GM19463 (cell line): Measurements from ENCODE around the gene AFTPH.

Source experiments
- ATAC-seq: cut with Tn5 transposase; IDR thresholded peaks from one replicate; pipeline ENCODE4 v1.9.1; 2021; ENCODE audit warnings: mild to moderate bottlenecking, moderate library complexity; ENCODE audit not compliant: unreplicated experiment

The AFTPH gene

DNA sequence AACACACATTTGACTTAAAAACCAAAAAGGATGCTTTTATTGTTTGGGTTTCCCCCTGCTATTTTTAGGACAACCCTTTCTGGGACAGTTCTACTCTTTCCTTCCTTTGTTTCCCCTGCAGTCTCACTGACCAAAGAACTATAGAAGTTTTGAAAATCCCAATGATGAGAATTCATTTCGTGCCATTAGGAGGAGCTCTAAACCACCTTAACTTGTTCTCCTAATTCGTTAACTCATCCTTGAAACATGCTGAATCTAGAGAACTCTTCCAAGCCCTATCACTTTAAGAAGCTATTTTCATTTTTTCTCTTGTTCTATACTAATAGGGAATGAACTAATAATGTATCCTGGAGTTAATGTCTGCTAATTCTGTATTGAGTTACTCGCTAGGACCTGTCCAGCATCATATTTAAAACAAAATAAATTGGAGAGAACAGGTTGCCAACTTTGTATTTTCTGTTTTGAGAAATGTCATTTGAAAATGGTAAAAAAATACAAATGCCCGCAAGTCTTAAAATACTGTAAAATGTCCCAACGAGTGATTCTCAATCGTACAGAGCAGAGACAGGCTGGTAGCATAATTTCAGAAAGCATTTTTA lies 62.9 kb downstream of the AFTPH start:
- ATAC-seq = no peak

DNA sequence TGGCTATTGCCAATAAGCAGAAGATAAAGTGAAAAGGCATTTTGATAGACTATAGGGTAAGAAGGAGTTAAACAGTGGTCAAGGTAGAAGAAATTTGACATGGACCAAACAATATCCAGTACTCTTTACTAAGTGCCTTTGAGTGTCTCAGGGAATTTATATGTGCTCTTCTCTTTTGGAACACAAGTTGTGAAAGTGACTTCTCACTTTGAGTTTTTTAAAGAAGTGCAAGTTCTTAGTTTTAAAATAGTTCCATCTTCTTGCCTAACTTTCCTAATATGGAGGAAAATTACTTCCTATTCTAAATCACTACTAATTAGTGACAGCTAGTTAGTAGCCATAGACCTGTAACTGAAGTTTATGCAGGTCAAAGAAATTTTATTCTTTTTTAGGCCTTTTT lies 63.4 kb downstream of the AFTPH start:
- ATAC-seq = no peak

DNA sequence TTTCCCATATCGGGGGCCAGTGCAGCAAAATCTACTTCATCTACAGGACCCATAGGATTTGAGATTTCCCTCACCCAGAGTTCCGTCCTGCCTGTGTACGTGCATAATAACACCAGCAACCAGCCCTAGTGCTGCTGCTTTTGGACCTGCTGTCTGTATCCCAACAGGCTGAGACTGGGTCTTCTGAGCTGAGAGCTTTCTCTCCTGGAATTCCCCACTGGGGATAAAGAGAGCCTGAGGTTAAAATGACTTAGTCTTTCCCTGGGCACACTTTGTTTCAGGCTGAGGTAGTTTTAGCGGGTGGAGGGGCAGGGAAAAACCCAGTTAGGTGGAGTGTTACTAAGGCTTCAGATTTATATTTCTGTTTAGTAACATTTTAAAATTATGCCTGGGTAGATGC lies 67.1 kb downstream of the AFTPH start:
- peak; percentile 68 for ATAC-seq

DNA sequence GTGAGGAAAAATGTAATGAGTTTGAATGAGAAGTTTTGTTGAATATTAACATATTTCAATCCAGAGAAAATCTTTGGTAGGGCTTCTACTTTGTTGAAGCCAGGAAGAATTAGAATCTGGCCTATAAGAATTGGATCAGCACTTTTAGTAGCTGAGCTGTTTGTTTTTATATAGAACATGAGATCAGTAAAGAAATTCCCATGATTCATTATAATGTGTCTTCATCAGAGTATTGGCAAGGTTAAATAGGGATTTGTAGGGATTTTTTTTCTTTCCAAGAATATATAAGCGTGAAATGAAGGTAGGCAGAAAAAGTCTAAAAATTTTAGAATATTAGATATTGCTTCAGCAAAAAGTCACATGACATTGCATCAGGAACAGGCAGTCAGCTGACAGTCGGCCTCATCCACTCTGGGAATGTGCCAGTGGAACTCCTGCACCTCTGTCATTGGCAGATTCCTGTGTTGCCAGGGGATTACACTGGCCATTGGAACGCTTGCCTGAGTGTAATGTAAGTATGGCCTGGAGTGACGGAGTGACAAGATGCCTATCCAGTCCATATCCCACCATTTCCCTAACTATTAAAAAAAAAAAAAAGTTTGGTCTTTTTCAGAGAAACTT lies 69.0 kb downstream of the AFTPH start:
- no peak for ATAC-seq

DNA sequence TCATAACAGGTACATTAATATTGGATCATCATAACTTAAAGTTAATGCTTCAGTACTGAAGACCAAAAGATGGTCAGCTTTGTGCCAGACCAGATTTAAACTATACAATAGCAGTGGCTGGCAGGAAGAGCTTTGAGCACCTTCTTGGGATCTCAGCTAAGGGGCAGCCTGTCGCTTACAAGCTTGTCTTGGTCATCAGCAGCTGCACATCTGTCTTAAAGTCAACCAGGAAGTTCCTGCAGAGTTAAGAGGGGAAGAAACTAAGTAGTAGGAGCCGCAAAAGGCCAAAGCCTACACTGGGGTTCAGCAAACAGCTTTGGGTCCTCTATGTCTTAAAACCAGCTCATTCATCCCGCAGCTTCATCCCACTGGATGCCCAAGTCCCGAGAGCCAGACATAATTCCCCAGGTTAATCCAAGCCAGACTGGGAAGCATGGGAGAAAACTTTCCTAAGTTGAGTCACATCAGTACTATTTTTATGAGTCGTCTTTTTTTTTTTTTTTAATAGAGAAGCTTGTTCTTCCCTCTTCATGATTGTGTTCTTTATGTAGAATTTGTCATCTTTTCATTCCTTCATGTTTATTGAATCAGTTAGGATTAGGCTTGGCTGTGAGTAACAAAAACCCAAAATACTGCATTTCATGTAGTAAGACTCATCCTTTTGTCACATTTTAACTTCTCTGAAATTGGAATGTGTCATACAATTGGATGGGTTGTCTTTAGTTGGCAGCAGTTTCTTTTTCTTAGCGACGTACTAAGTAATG lies 70.3 kb downstream of the AFTPH start:
- ATAC-seq = no peak

DNA sequence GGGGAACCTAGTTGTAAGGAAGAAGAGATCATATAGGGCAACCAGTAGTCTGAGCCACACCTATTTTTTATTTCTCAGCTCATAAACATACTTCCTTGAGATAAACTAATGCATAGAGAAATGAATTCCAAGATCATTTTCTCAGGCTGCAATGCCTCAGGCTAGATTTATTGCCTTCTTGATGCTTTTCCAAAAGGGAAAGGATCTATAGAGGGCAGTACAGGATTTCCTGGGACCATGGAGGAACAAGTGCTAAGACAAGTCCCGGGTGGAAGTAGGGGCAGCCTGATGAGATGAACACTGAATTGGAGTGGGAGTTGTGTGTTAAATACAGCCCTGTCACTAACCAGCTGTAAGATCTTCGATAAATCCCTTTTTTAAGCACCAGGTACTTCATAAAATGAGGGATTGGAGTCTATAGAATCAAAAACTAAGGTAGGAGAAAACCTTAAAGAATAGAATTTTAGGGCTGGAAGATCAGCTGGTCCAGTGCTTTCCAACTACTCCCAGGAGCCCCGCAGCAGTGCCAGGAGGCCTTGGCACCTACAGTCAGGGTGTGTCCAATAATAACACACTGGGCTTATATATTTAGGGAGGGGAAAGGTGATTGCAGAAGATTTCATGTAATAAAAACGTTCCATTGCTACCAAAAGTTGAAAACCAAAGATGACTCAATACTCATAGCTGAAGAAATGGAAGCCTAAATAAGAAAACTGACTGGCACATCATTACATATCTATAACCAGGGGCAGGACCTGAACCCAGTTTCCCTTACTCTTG lies 71.5 kb downstream of the AFTPH start:
- ATAC-seq = no peak

DNA sequence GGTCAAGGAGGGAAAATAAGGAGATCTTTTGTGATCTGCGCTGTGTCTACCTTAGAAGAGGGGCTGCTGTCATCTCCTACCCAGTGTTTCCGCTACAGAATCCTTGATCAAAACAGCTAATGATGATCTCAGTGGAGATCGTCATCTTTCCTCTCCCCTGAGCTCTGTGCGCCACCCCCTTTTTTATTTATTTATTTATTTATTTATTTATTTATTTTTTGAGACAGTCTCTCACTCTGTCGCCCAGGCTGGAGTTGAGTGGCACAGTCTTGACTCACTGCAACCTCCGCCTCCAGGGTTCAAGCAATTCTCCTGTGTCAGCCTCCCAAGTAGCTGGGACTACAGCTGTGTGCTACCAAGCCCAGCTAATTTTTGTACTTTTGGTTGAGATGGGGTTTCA lies 74.1 kb downstream of the AFTPH start:
- ATAC-seq = no peak

DNA sequence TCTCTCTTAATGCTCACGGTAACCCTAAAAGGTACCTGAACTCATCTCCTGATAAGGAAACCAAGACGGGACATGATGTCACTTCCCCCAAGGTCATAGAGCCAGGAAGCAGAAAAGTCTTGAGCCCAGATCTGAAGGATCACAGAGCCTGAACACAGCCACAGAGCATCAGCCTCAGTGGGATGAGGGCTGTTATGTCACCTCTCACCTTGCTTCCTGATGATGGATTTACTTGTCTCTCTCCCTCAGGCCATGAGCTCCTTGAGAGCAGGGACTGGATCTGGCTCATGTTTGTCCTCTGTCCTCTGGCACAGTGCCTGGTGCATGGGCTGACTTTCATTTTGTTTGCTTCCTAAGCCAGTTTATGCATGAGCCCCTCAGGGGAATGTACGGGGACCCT lies 75.3 kb downstream of the AFTPH start:
- no peak for ATAC-seq

DNA sequence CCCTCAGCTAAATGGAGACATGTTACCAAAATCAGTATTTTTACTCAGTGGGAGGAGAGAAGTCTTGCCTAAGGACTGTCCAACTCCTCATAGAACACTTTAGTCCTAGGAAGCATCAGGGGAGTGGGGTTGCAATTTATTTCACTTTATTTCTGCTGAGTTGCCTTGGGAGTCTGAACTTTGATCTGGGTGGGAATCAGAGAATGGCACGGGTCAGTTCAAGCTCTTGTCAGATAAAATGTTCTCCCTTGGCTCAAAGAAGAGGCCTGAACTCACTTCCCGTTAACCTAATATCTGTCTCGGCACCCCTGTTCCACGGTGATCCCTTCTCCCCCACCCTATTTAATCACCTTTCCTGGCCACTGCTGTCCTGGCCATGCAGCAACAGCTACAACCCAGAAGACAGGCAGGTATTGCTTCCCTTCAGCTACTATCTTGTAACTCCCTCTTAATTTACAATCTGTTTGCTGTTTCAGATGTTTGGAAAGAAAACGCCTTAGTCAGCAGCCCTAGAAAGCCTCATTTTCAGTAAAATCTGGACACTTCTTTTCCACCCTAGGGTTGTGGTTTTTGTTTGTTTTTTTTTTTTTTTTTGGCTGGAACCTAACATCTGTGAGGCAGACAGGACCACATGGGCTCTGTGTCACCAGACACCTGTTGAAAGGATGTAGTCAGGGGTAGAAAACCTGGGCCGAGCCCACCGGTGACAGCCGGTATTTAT lies 77.1 kb downstream of the AFTPH start:
- ATAC-seq = no peak

DNA sequence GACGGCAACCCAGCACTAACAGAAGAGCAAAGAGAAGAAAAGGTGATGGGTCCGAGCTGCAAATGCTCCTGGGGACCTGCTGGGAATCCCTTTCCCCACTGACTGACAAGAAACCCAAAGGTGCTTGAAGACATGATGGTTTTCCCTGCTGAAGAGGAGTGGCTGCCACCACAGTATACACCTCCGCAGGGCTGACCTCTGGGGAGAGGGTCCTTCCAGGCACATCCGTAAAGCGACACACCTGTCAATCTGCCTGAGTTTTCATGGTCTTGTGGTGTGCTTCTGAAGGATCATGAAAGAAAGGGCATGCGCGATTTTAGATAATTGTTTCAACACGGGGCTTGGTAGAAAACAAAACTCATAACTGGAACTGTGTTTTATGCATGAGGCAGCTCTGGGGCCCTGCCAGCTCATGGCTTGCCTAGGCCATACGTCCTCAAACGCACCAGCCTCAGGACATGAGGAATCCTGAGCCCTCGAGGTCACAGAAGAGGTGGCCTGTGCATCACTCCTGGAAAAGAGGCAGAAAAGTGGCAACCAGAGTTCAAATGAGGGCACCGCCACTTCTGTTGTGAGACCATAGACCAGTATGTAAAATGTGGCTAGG lies 77.8 kb downstream of the AFTPH start:
- ATAC-seq = no peak

DNA sequence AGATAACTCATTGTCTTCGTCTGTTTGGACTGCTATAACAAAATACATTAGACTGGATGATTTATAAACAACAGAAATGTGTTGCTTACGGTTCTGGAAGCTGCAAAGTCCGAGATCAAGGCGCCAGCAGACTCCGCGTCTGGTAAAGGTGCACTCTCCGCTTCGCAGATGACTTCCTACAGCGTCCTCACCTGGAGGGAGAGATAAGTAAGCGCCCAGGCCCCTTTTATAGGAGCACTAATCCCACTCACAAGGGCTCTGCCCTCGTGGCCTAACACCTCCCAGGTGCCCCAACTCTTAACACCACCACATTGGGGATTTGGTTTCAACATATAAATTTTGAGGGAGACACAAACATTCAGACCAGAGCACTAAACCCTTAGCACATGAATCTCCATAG lies 78.3 kb downstream of the AFTPH start:
- ATAC-seq = no peak

DNA sequence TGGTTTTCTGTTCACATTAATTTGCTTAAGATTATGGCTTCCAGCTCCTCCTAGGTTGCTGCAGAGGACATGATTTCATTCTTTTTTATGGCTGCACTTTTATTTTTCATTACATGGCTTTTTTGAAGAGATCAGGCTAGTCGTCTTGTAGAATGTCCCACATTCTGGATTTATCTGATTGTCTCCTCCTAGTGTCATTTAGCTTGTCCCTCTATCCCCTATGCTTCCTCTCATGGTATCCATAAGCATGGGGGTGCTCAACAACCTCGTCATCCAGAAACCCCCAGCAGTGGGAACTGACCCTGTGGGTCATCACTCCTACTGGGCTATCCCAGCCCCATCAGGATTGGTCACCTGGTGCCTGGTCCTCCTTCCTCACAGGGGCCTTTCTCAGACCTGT lies 80.0 kb downstream of the AFTPH start:
- ATAC-seq = no peak

DNA sequence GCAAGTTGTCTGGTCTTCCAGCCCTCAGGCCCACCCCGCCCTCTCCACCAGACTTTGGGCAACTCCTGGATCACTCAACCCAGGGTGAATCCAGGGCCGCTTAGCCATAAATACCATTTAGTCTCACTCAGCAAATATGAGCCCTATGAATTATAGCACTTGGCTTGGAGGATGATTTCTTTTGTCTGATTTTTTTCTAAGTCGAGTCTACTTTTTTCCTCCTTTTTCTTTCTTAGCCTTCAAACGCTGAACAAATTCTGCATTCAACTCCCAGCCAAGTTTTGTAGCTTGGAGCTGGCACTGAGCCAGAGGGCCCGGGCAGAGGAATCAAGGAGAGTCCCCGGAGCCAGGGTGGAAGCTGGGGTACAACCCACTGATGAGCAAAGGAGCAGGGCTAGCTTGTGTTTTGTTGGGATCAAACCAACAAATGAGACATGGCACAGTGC lies 80.9 kb downstream of the AFTPH start:
- ATAC-seq = no peak

DNA sequence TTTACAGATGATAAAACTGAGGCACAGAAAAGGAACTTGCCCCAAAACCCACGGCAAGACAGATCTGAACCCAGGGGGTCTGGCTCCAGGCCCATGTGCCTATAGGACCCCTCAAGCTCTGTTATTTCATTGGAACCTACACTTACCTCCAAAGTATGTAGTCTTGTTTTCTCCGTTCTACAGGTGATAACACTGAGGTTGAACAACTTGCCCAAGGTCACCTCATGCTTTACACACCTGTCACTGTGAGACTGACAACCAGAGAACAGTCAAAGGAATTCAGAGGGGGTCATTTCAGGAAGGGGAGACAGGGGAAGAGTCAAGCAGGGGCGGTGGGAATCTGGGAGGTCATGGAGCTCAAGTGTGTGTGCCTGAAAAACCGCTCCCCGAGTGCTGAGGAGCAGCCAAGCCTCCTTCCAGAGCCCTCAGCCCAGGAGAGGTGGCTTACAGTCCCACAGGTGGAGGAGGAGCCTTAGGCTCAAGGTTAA lies 81.9 kb downstream of the AFTPH start:
- ATAC-seq = no peak

DNA sequence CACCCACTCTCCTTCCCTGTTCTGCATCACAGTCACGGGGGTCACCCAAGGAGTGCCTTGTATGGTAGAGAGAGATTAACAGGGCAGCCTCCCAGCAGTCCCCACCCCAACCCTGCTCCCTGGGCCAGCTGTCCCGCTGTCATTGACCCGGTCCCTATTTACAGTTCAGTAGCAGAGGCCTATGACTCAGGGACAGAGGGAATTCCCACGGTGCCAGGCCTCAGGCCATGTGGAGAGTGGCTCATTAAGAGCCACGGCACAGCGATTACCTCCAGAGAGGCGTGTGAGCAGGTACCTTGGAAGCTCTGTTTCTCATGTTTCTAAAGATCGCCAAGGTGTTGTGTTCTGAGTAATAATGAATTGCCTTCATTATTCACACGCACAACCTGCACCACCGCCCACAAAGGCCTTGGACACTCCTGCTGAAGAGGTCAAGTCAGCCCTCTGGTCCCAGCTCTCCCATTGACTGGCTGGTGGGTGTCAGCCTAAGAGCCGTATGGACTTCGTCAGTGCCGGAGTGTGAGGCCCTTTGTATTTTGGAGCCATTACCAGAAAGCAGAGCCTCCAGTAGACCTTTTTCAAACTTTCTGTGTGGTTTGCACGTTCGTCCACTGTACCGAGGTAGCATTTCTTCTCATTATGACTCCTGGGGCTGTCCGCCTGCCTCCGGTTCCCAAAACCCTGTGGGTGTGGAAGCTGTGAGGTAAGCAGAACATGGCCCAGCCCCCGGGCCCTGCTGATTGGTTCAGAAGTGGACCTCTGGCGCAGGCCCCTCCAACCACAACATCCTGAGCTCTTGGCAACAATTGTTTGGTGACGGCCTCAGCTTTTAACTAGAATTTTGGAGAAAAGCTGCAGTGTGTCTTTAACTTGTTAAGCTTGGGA lies 82.6 kb downstream of the AFTPH start:
- ATAC-seq = peak; percentile 78

DNA sequence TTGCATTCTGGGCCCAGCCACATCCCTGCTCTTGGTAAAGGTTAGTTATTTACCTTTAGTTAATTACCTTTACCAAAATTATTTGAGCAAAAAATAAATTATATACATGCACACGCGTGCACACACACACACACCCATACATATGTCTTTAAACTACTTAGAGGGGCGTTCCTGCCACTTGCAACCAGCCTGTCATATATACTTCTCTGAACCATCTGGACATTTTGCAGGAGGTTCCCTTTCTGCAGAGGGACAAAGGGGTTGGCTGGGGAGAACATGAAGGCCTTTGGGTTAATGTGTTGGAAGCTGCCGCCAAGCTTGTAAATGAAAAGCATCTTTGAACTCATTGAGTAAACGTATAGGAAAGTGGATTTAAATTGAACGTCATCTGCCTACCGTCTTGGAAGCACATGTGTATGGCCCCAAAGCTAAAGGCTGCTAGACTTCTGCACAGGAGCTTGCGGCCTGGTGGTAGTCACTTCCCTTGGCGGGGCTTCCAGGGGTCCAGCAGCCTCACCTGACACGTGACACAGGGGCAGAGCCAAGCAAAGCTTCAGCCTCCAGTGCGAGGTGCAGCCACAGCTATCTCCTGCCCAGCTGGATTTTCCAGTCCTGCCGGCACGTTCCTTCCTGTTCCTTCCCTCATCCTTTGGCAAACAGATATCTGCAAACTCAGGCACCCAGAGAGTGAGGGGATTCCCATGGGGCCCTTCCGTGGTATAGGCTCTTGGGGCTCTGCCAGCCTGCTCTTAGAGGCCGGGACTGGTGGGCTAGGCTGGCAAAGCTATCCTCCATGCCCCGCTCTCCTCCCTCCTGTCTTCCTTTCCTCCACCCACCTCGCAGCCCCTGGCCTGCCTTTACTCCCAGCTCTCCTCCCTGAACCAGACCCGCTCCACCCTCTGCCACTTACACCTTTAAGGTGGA lies 83.5 kb downstream of the AFTPH start:
- no peak for ATAC-seq

DNA sequence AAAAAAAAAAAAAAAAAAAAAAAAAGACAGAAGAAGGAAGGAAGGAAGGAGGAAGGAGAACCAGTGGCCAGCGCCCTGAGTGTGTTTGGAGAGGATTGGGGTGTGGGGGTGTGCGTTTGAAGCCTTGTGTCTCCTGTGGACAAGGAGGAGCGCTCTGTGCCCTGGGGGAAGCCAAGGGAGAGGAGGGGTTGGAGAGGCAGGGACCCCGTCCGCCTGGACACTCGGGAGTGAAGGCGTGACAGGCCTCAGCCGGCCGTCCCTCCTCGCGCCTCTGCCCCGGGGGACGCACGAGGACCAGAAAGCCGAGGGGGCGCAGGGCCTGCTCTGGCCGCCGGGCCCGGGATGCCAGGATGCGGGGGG lies 84.7 kb downstream of the AFTPH start:
- ATAC-seq = no peak

DNA sequence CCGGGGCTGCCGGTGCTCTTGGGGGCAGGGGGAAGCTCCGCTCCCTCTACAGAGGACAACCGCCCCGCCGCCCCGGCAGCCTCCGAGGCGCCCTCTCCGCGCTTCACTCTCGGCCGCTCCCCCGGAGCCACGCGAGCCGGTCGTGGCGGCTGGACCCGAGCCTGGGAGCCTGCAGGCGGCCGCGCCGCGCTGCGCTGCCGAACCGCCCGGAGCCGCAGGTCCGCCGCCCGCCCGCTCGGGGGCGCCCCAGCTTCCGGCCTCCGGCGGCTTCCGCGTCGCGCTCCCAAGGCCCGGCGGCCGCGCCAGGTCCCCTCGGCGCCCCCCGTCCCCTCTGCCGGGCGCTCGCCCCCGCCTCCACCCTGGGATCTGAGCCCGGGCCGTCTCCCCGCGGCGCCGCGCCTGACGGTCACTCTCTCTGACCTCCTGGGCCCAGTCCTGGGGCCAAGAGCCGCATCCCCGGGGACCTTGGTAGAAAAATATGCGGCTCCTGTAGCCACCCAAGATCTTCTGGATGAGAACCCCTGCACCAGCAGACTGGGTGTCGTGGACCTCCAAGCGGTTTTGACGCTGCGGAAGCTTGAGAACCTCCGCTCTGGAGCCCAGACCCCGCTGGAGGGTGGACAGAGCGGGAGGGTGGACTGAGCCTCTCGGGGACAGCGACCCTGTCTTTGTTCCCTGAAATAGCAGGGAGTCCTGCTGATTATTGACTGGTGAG lies 85.3 kb downstream of the AFTPH start:
- peak; percentile 29 for ATAC-seq
